HG02798 (cell line): Measurements from ENCODE around the gene SLC8A1.
A peak's percentile ranks its signal among the peaks of the same experiment; 100 is the strongest.

ENCODE experiments used
- ATAC-seq: cut with Tn5 transposase; IDR thresholded peaks from one replicate; pipeline ENCODE4 v1.9.1; 2021; ENCODE audit warnings: mild to moderate bottlenecking; ENCODE audit not compliant: unreplicated experiment, poor library complexity

Gene SLC8A1

GRCh38 chr2:40321822-40322221 is 130.1 kb downstream of the SLC8A1 start:
- peak; percentile 5 for ATAC-seq

GRCh38 chr2:40321016-40321623 is 130.8 kb downstream of the SLC8A1 start:
- ATAC-seq: peak; percentile 65

GRCh38 chr2:40318921-40319320 is 133.0 kb downstream of the SLC8A1 start:
- no peak for ATAC-seq

- ATAC-seq: no peak
Observed at GRCh38 chr2:40317761-40318160, 134.1 kb downstream of the SLC8A1 start.

GRCh38 chr2:40317046-40317445 is 134.8 kb downstream of the SLC8A1 start:
- ATAC-seq: no peak

GRCh38 chr2:40316620-40317019 is 135.3 kb downstream of the SLC8A1 start:
- no peak for ATAC-seq

- ATAC-seq: no peak
Observed at GRCh38 chr2:40315683-40316082, 136.2 kb downstream of the SLC8A1 start.

GRCh38 chr2:40311026-40311425 is 140.9 kb downstream of the SLC8A1 start:
- ATAC-seq: no peak

- ATAC-seq: no peak
Observed at GRCh38 chr2:40310303-40310702, 141.6 kb downstream of the SLC8A1 start.

GRCh38 chr2:40304340-40304739 is 147.6 kb downstream of the SLC8A1 start:
- no peak for ATAC-seq

GRCh38 chr2:40303746-40304145 is 148.1 kb downstream of the SLC8A1 start:
- ATAC-seq: no peak

- ATAC-seq: no peak
Observed at GRCh38 chr2:40302751-40303325, 149.1 kb downstream of the SLC8A1 start.

GRCh38 chr2:40300391-40300790 is 151.5 kb downstream of the SLC8A1 start:
- no peak for ATAC-seq

- no peak for ATAC-seq
Observed at GRCh38 chr2:40299781-40300180, 152.1 kb downstream of the SLC8A1 start.

GRCh38 chr2:40299173-40299572 is 152.7 kb downstream of the SLC8A1 start:
- ATAC-seq: no peak

- ATAC-seq: no peak
Observed at GRCh38 chr2:40298026-40298425, 153.9 kb downstream of the SLC8A1 start.

- no peak for ATAC-seq
Observed at GRCh38 chr2:40292291-40292690, 159.6 kb downstream of the SLC8A1 start.

GRCh38 chr2:40289771-40290404 is 162.0 kb downstream of the SLC8A1 start:
- peak; percentile 61 for ATAC-seq

- ATAC-seq: no peak
Observed at GRCh38 chr2:40287773-40288172, 164.1 kb downstream of the SLC8A1 start.

GRCh38 chr2:40287195-40287594 is 164.7 kb downstream of the SLC8A1 start:
- ATAC-seq: no peak

- ATAC-seq: no peak
Observed at GRCh38 chr2:40286721-40287120, 165.2 kb downstream of the SLC8A1 start.

GRCh38 chr2:40285391-40285790 is 166.5 kb downstream of the SLC8A1 start:
- no peak for ATAC-seq
